Endodermal cell (in vitro differentiated cells): ENCODE measurements around the gene PLXNA2. TPM values are rescaled to one million over a fixed set of nuclear protein-coding genes. Genes with fewer than 3 reads are reported as not detected.
A peak's percentile ranks its signal among the peaks of the same experiment; 100 is the strongest.

ENCODE experiments used
- DNase-seq: peaks from one replicate; pipeline ENCODE4 v3.0.0-alpha.2; 2017
- H3K27ac ChIP-seq: 2 replicates; pipeline ENCODE4 v1.5.1; 2013; ENCODE audit warnings: mild to moderate bottlenecking, low read depth, low read length, moderate library complexity
- H3K27me3 ChIP-seq: 2 replicates; pipeline ENCODE4 v1.6.1; 2013; ENCODE audit warnings: mild to moderate bottlenecking, low read length, moderate library complexity; ENCODE audit not compliant: insufficient read depth, control insufficient read depth, poor library complexity, severe bottlenecking
- H3K36me3 ChIP-seq: 2 replicates; pipeline ENCODE4 v1.7.0; 2013; ENCODE audit warnings: mild to moderate bottlenecking, low read length, moderate library complexity; ENCODE audit not compliant: control insufficient read depth, insufficient read depth
- H3K4me1 ChIP-seq: one replicate; pipeline ENCODE4 v1.7.0; 2013; ENCODE audit warnings: low read length; ENCODE audit not compliant: control insufficient read depth, insufficient read depth
- H3K4me3 ChIP-seq: 2 replicates; pipeline ENCODE4 v1.5.1; 2013; ENCODE audit warnings: mild to moderate bottlenecking, low read length, moderate library complexity
- H3K9ac ChIP-seq: 2 replicates; pipeline ENCODE4 v1.6.1; 2013; ENCODE audit warnings: mild to moderate bottlenecking, low read length, moderate library complexity; ENCODE audit not compliant: poor library complexity, severe bottlenecking; ENCODE audit errors: extremely low read depth
- H3K9me3 ChIP-seq: 2 replicates; pipeline ENCODE4 v1.6.1; 2013; ENCODE audit warnings: mild to moderate bottlenecking, low read length, moderate library complexity; ENCODE audit not compliant: control insufficient read depth
- H3K27ac Mint-ChIP-seq: 2 replicates; pipeline ENCODE4 v1.8.0; 2020; ENCODE audit warnings: mixed read lengths
- H3K27me3 Mint-ChIP-seq: 2 replicates; pipeline ENCODE4 v1.8.0; 2021; ENCODE audit warnings: mild to moderate bottlenecking, mixed read lengths; ENCODE audit not compliant: insufficient read depth
- H3K36me3 Mint-ChIP-seq: 2 replicates; pipeline ENCODE4 v1.8.0; 2020; ENCODE audit warnings: low read depth, mixed read lengths
- H3K4me1 Mint-ChIP-seq: 2 replicates; pipeline ENCODE4 v1.8.0; 2020; ENCODE audit warnings: mixed read lengths
- H3K4me3 Mint-ChIP-seq: 2 replicates; pipeline ENCODE4 v1.8.0; 2020; ENCODE audit warnings: mild to moderate bottlenecking, moderate library complexity, mixed read lengths
- H3K9me3 Mint-ChIP-seq: 2 replicates; pipeline ENCODE4 v1.8.0; 2020; ENCODE audit warnings: mild to moderate bottlenecking, mixed read lengths
- WGBS, 2 experiments: methylation state at CpG; one replicate each; pipeline versions ENCODE4 v1.1.5 to v1.1.7; 2013; ENCODE audit warnings: missing lambda C conversion rate in 2 of 2, mixed read lengths in 1 of 2; ENCODE audit not compliant: insufficient coverage in 1 of 2, insufficient read length in 1 of 2; 5-methylcytosine and 5-hydroxymethylcytosine counted together
- total RNA-seq, 2 donors: library from RNA; stranded (reverse); fragmentation: NEBNext Ultra II Directional in 1 of 2; extraction: Animal tissue kit (Norgen Biotek cat#: 25700) in 1 of 2; gene quantifications; 2 replicates in 1 of 2; 3 replicates in 1 of 2; pipeline ENCODE4 v1.2.1, GENCODE V29; 2021
- TF ChIP-seq, protein P1 (sequence below): fragments of 200-600 bp; sonication (generic); conservative IDR thresholded peaks from 2 replicates; pipeline ENCODE4 v1.5.0; 2021; ENCODE audit warnings: antibody characterized with exemption, mild to moderate bottlenecking

PLXNA2 gene
- total RNA-seq, 2 donors from 2014 or later = 61.2 to 86.1 TPM

GRCh38 chr1:208239473-208240381 is 4.5 kb downstream of the PLXNA2 start:
- Histone ChIP-seq H3K36me3 (peaks cover 75% of the 10 kb centered on the region), H3K4me3 (peak overlapping the region; percentile 100), H3K9me3 (no peaks in the 10 kb centered on the region), H3K27me3 (no peaks in the 10 kb centered on the region), H3K9ac (peak overlapping the region; percentile 27), H3K27ac (peak overlapping the region; percentile 12), H3K4me1 (peaks cover 23% of the 10 kb centered on the region)
- peaks cover 78% of the 10 kb centered on the region for H3K4me1 Mint-ChIP-seq
- H3K27me3 Mint-ChIP-seq = peaks cover 23% of the 10 kb centered on the region
- H3K4me3 Mint-ChIP-seq = peak overlapping the region; percentile 93
- H3K27ac Mint-ChIP-seq = peak overlapping the region; percentile 59
- 62 to 76% methylated on average over 5 to 10 of the region's 10 CpGs for WGBS, 2 experiments
- H3K36me3 Mint-ChIP-seq = no peaks in the 10 kb centered on the region
- DNase-seq = peak; percentile 49
- TF ChIP-seq, protein P1, sequence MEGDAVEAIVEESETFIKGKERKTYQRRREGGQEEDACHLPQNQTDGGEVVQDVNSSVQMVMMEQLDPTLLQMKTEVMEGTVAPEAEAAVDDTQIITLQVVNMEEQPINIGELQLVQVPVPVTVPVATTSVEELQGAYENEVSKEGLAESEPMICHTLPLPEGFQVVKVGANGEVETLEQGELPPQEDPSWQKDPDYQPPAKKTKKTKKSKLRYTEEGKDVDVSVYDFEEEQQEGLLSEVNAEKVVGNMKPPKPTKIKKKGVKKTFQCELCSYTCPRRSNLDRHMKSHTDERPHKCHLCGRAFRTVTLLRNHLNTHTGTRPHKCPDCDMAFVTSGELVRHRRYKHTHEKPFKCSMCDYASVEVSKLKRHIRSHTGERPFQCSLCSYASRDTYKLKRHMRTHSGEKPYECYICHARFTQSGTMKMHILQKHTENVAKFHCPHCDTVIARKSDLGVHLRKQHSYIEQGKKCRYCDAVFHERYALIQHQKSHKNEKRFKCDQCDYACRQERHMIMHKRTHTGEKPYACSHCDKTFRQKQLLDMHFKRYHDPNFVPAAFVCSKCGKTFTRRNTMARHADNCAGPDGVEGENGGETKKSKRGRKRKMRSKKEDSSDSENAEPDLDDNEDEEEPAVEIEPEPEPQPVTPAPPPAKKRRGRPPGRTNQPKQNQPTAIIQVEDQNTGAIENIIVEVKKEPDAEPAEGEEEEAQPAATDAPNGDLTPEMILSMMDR = peak; percentile 9
- no peaks in the 10 kb centered on the region for H3K9me3 Mint-ChIP-seq

DNA sequence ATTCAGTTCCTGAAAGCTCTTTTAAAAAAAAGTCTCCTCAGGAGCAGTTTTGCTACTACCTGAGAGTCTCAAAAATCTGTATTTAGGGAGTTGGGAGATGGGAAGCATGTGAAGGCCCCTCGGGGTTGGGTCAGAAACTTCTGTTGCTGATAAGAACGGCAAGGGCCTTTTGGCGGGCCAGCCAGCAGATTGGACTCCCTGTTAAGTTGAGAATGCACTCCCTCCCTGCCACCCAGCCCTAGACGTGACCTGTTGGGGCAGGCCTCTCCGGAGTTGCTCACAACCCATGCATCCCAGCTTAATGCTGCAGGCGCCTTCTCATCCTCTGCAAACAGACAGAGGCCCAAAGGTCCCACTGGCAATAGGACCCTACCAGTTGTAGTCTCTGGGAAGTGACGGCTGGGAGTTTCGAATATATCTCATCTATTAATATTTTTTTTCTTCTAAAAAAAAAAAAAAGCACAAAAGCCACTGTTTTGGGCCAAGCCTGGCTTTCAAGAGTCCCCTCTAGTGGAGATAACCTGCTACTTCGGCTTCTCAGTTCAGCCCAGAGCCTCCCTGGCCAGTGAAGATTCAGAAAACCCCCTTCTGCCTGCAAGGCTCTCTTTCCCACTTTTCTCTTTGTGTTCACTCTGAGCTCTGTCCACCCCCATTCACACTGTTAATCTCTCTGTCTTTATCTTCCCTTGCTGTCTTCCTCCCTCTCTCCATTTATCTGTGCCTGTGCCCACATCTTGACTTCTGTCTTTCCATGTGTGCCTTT is 5.3 kb downstream of the PLXNA2 start:
- H3K9me3 Mint-ChIP-seq = no peaks in the 10 kb centered on the region
- H3K36me3 ChIP-seq = peaks cover 80% of the 10 kb centered on the region
- H3K27me3 Mint-ChIP-seq = peaks cover 18% of the 10 kb centered on the region
- no peak overlapping the region for H3K27ac ChIP-seq
- peak; percentile 84 for DNase-seq
- no peak overlapping the region for H3K27ac Mint-ChIP-seq
- peak overlapping the region; percentile 100 for H3K4me3 ChIP-seq
- TF ChIP-seq, protein P1 = peak; percentile 86
- peaks cover 81% of the 10 kb centered on the region for H3K4me1 Mint-ChIP-seq
- H3K27me3 ChIP-seq = no peaks in the 10 kb centered on the region
- peak overlapping the region; percentile 27 for H3K9ac ChIP-seq
- H3K4me1 ChIP-seq = peaks cover 23% of the 10 kb centered on the region
- peak overlapping the region; percentile 93 for H3K4me3 Mint-ChIP-seq
- H3K9me3 ChIP-seq = no peaks in the 10 kb centered on the region
- WGBS, 2 experiments = 32 to 40% methylated on average over 3 to 9 of the region's 9 CpGs
- H3K36me3 Mint-ChIP-seq = no peaks in the 10 kb centered on the region

DNA sequence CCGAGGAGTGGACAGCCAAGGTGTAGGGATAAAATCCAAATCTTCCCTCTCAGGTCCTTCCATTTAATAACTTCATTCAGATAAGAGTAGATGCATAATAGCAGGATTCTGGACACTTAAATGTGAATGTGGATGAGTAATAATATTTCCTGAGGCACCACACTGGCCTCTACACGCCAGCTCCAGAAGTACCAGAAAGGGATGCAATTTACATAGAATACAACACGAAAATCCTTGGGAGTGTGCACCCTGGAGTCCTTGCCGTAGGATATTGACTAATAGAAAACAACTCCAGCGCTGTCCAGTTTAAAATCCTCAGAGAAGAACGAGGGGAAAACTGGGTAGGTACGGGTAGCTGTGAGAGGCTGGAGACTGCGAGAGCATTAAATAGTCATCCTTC is 6.9 kb downstream of the PLXNA2 start:
- Histone ChIP-seq H3K27ac (no peak overlapping the region), H3K36me3 (peaks cover 78% of the 10 kb centered on the region), H3K9me3 (no peaks in the 10 kb centered on the region), H3K4me1 (peaks cover 36% of the 10 kb centered on the region), H3K4me3 (peak overlapping the region; percentile 100), H3K9ac (no peak overlapping the region), H3K27me3 (no peaks in the 10 kb centered on the region)
- Mint-ChIP-seq H3K4me3 (no peak overlapping the region), H3K36me3 (no peaks in the 10 kb centered on the region), H3K9me3 (no peaks in the 10 kb centered on the region), H3K27ac (no peak overlapping the region), H3K4me1 (peaks cover 93% of the 10 kb centered on the region), H3K27me3 (peaks cover 9% of the 10 kb centered on the region)
- WGBS, 2 experiments = 93 to 95% methylated on average over 6 to 8 of the region's 8 CpGs
- DNase-seq = no peak
- TF ChIP-seq, protein P1 = no peak
